GM19328 (cell line): Measurements from ENCODE around the gene SORCS3.

ENCODE experiments used
- ATAC-seq: cut with Tn5 transposase; IDR thresholded peaks from one replicate; pipeline ENCODE4 v1.9.1; 2021; ENCODE audit warnings: mild to moderate bottlenecking, moderate library complexity; ENCODE audit not compliant: unreplicated experiment

SORCS3 gene

GRCh38 chr10:104643303-104643663 is 2.2 kb downstream of the SORCS3 start:
- ATAC-seq, result no peak

- ATAC-seq, result no peak
Observed at GRCh38 chr10:104646146-104646545, 5.1 kb downstream of the SORCS3 start.

- no peak for ATAC-seq
Observed at GRCh38 chr10:104648421-104648820, 7.3 kb downstream of the SORCS3 start.

GRCh38 chr10:104650072-104650471 is 9.0 kb downstream of the SORCS3 start:
- no peak for ATAC-seq

- no peak for ATAC-seq
Observed at GRCh38 chr10:104650635-104651331, 9.7 kb downstream of the SORCS3 start.

- no peak for ATAC-seq
Observed at GRCh38 chr10:104657036-104657435, 15.9 kb downstream of the SORCS3 start.

GRCh38 chr10:104657457-104657856 is 16.4 kb downstream of the SORCS3 start:
- no peak for ATAC-seq

- no peak for ATAC-seq
Observed at GRCh38 chr10:104658067-104658466, 17.0 kb downstream of the SORCS3 start.

- ATAC-seq, result no peak
Observed at GRCh38 chr10:104659809-104660208, 18.7 kb downstream of the SORCS3 start.

- ATAC-seq, result no peak
Observed at GRCh38 chr10:104663076-104663475, 22.0 kb downstream of the SORCS3 start.

- no peak for ATAC-seq
Observed at GRCh38 chr10:104663563-104663962, 22.5 kb downstream of the SORCS3 start.

- ATAC-seq, result no peak
Observed at GRCh38 chr10:104664205-104664604, 23.1 kb downstream of the SORCS3 start.

GRCh38 chr10:104665174-104665573 is 24.1 kb downstream of the SORCS3 start:
- ATAC-seq, result no peak

GRCh38 chr10:104666106-104666505 is 25.0 kb downstream of the SORCS3 start:
- no peak for ATAC-seq

- ATAC-seq, result no peak
Observed at GRCh38 chr10:104676874-104677273, 35.8 kb downstream of the SORCS3 start.

- no peak for ATAC-seq
Observed at GRCh38 chr10:104678658-104679057, 37.6 kb downstream of the SORCS3 start.

GRCh38 chr10:104680467-104681401 is 39.6 kb downstream of the SORCS3 start:
- no peak for ATAC-seq

- no peak for ATAC-seq
Observed at GRCh38 chr10:104681485-104681884, 40.4 kb downstream of the SORCS3 start.

GRCh38 chr10:104683567-104683966 is 42.5 kb downstream of the SORCS3 start:
- no peak for ATAC-seq

- ATAC-seq, result no peak
Observed at GRCh38 chr10:104686829-104687228, 45.7 kb downstream of the SORCS3 start.

- no peak for ATAC-seq
Observed at GRCh38 chr10:104688251-104689042, 47.4 kb downstream of the SORCS3 start.
